Neural crest cell (in vitro differentiated cells): ENCODE data around the gene SALL1. TPM values are rescaled to one million over a fixed set of nuclear protein-coding genes. Genes with fewer than 3 reads are reported as not detected.

Experiments
- DNase-seq: peaks from one replicate; pipeline ENCODE4 v3.0.0; 2021; ENCODE audit warnings: low read depth, mixed read lengths, low spot score
- H3K27ac Mint-ChIP-seq: one replicate; pipeline ENCODE4 v1.8.0; 2021; ENCODE audit warnings: mild to moderate bottlenecking, mixed read lengths; ENCODE audit not compliant: unreplicated experiment
- H3K27me3 Mint-ChIP-seq: 2 replicates; pipeline ENCODE4 v1.8.0; 2021; ENCODE audit warnings: low read depth, mild to moderate bottlenecking, mixed read lengths
- H3K36me3 Mint-ChIP-seq: 2 replicates; pipeline ENCODE4 v1.8.0; 2021; ENCODE audit warnings: low read depth, mild to moderate bottlenecking, mixed read lengths
- H3K4me1 Mint-ChIP-seq: 2 replicates; pipeline ENCODE4 v1.8.0; 2021; ENCODE audit warnings: mixed read lengths
- H3K4me3 Mint-ChIP-seq: one replicate; pipeline ENCODE4 v1.8.0; 2021; ENCODE audit warnings: mild to moderate bottlenecking, mixed read lengths
- H3K9me3 Mint-ChIP-seq: 2 replicates; pipeline ENCODE4 v1.8.0; 2021; ENCODE audit warnings: mixed read lengths
- CTCF ChIP-seq: fragments of 200-600 bp; sonication (generic); conservative IDR thresholded peaks from 2 replicates; pipeline ENCODE4 v1.5.0; 2021; ENCODE audit warnings: antibody characterized with exemption, mild to moderate bottlenecking
- total RNA-seq: library from RNA; stranded (reverse); gene quantifications from 2 replicates; pipeline ENCODE4 v1.2.1, GENCODE V29; 2021

The SALL1 gene
- total RNA-seq, 1 donor from 2014 or later: 85.7 TPM

GRCh38 chr16:51133688-51134087 lies 17.4 kb downstream of the SALL1 start:
- peaks cover 28% of the 10 kb centered on the region for H3K36me3 Mint-ChIP-seq
- H3K4me1 Mint-ChIP-seq: peaks cover 46% of the 10 kb centered on the region
- peak overlapping the region; percentile 66 for H3K4me3 Mint-ChIP-seq
- no peak for DNase-seq
- H3K27ac Mint-ChIP-seq: no peak overlapping the region
- peaks cover 7% of the 10 kb centered on the region for H3K27me3 Mint-ChIP-seq
- no peak for TF ChIP-seq CTCF
- no peaks in the 10 kb centered on the region for H3K9me3 Mint-ChIP-seq

- H3K27me3 Mint-ChIP-seq: peaks cover 7% of the 10 kb centered on the region
- DNase-seq: no peak
- no peak overlapping the region for H3K27ac Mint-ChIP-seq
- TF ChIP-seq CTCF: no peak
- no peaks in the 10 kb centered on the region for H3K9me3 Mint-ChIP-seq
- H3K4me1 Mint-ChIP-seq: peaks cover 41% of the 10 kb centered on the region
- peaks cover 23% of the 10 kb centered on the region for H3K36me3 Mint-ChIP-seq
- H3K4me3 Mint-ChIP-seq: peak overlapping the region; percentile 66
Observed at GRCh38 chr16:51133183-51133582, 17.9 kb downstream of the SALL1 start.

- DNase-seq: no peak
- H3K27ac Mint-ChIP-seq: no peak overlapping the region
- no peak for TF ChIP-seq CTCF
- no peak overlapping the region for H3K4me3 Mint-ChIP-seq
- H3K9me3 Mint-ChIP-seq: no peaks in the 10 kb centered on the region
- peaks cover 20% of the 10 kb centered on the region for H3K36me3 Mint-ChIP-seq
- peaks cover 10% of the 10 kb centered on the region for H3K27me3 Mint-ChIP-seq
- H3K4me1 Mint-ChIP-seq: peaks cover 35% of the 10 kb centered on the region
Observed at GRCh38 chr16:51132490-51133115, 18.5 kb downstream of the SALL1 start.

- H3K27me3 Mint-ChIP-seq: peaks cover 10% of the 10 kb centered on the region
- H3K4me1 Mint-ChIP-seq: peaks cover 30% of the 10 kb centered on the region
- H3K9me3 Mint-ChIP-seq: no peaks in the 10 kb centered on the region
- TF ChIP-seq CTCF: no peak
- H3K4me3 Mint-ChIP-seq: no peak overlapping the region
- H3K27ac Mint-ChIP-seq: no peak overlapping the region
- H3K36me3 Mint-ChIP-seq: peaks cover 14% of the 10 kb centered on the region
- DNase-seq: no peak
Observed at GRCh38 chr16:51131619-51132018, 19.5 kb downstream of the SALL1 start.

- peaks cover 23% of the 10 kb centered on the region for H3K4me1 Mint-ChIP-seq
- H3K9me3 Mint-ChIP-seq: no peaks in the 10 kb centered on the region
- H3K27ac Mint-ChIP-seq: no peak overlapping the region
- no peak for TF ChIP-seq CTCF
- peaks cover 8% of the 10 kb centered on the region for H3K27me3 Mint-ChIP-seq
- no peak for DNase-seq
- no peak overlapping the region for H3K4me3 Mint-ChIP-seq
- no peaks in the 10 kb centered on the region for H3K36me3 Mint-ChIP-seq
Observed at GRCh38 chr16:51129105-51129504, 22.0 kb downstream of the SALL1 start.
